Activated T-helper 9 cell treated with anti-CD3 and anti-CD28 coated beads, Interleukin-2, amount 50 U/mL, for 16 hours (primary cell): ENCODE measurements around the gene GREB1L.
"Not testable (repeated sequence)": the region's sequence is repeated elsewhere in the genome, so short reads cannot be mapped to it uniquely, and the experiment has no call there.

ENCODE experiments used
- DNase-seq: peaks from one replicate; pipeline ENCODE4 v3.0.0-alpha.2; 2020; ENCODE audit warnings: low read depth

The GREB1L gene

GRCh38 chr18:21264651-21265050, 22.6 kb downstream of the GREB1L start:
- no peak for DNase-seq

- DNase-seq: no peak
Observed at GRCh38 chr18:21265971-21266673, 24.1 kb downstream of the GREB1L start.

GRCh38 chr18:21267400-21267799, 25.4 kb downstream of the GREB1L start:
- DNase-seq: no peak

- no peak for DNase-seq
Observed at GRCh38 chr18:21269349-21269748, 27.3 kb downstream of the GREB1L start.

GRCh38 chr18:21270453-21270852, 28.4 kb downstream of the GREB1L start:
- DNase-seq: no peak

GRCh38 chr18:21272016-21272579, 30.1 kb downstream of the GREB1L start:
- no peak for DNase-seq

GRCh38 chr18:21273568-21273967, 31.5 kb downstream of the GREB1L start:
- no peak for DNase-seq

- no peak for DNase-seq
Observed at GRCh38 chr18:21275645-21276044, 33.6 kb downstream of the GREB1L start.

GRCh38 chr18:21277578-21277977, 35.5 kb downstream of the GREB1L start:
- DNase-seq: no peak

- DNase-seq: not testable (repeated sequence)
Observed at GRCh38 chr18:21278218-21278617, 36.2 kb downstream of the GREB1L start.

GRCh38 chr18:21281603-21282002, 39.6 kb downstream of the GREB1L start:
- DNase-seq: no peak

- no peak for DNase-seq
Observed at GRCh38 chr18:21284540-21284939, 42.5 kb downstream of the GREB1L start.

- DNase-seq: no peak
Observed at GRCh38 chr18:21289827-21290226, 47.8 kb downstream of the GREB1L start.

GRCh38 chr18:21291106-21291505, 49.1 kb downstream of the GREB1L start:
- no peak for DNase-seq

GRCh38 chr18:21293479-21293878, 51.4 kb downstream of the GREB1L start:
- no peak for DNase-seq

GRCh38 chr18:21295101-21295500, 53.1 kb downstream of the GREB1L start:
- no peak for DNase-seq

- DNase-seq: no peak
Observed at GRCh38 chr18:21296045-21296444, 54.0 kb downstream of the GREB1L start.

- no peak for DNase-seq
Observed at GRCh38 chr18:21298351-21298750, 56.3 kb downstream of the GREB1L start.

- DNase-seq: no peak
Observed at GRCh38 chr18:21300035-21300907, 58.2 kb downstream of the GREB1L start.

GRCh38 chr18:21300908-21301200, 58.8 kb downstream of the GREB1L start:
- no peak for DNase-seq

- DNase-seq: no peak
Observed at GRCh38 chr18:21303445-21303844, 61.4 kb downstream of the GREB1L start.

GRCh38 chr18:21303895-21304294, 61.9 kb downstream of the GREB1L start:
- DNase-seq: no peak

- no peak for DNase-seq
Observed at GRCh38 chr18:21305621-21306020, 63.6 kb downstream of the GREB1L start.
